ENCODE measurements around the gene PDE1C.
"Not testable (repeated sequence)": the region's sequence is repeated elsewhere in the genome, so short reads cannot be mapped to it uniquely, and the experiment has no call there.

PDE1C gene

DNA sequence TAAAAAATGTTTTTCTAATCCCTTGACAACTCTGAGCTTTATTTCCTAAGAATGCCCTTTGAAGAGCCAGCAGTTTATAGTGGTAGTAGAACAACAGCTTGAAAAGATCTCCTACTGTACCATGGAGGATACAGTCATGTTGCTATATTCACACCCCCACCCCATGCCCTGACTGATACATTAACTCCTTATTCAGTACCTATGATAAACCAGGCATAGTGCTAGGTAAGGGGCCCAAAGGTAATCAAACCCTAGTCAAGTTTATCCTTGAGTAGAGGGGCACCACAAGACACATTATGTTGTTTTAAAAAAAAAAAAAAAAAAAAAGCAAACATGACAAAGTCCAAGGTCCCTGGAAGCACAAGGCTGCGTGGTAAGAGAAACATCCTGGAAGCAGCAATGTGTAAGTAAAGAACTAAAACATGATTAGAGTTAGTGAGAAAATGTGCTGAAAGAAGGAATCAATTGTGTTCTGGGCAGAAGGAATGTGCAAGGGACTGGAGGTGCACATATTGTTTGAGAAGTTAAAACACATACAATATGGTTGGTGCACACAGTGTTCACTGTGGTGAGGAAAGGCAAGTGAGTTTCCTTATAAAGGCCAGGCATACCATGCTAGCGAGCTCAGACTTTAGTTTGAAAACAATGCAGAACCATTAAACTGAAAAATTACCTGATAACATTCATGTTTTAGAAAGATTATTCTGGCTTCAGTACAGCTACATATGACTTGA, 51.2 kb downstream of the PDE1C start:
- H3K9me3 Mint-ChIP-seq, result peaks cover 7% of the 10 kb centered on the region
- H3K4me3 Mint-ChIP-seq, result no peak overlapping the region
- H3K27ac Mint-ChIP-seq, result no peak overlapping the region
- H3K36me3 Mint-ChIP-seq (ENCODE audit: low read depth), result no peaks in the 10 kb centered on the region
- no peaks in the 10 kb centered on the region for H3K27me3 Mint-ChIP-seq (ENCODE audit: low read depth)
- no peaks in the 10 kb centered on the region for H3K4me1 Mint-ChIP-seq (ENCODE audit: low read depth)

DNA sequence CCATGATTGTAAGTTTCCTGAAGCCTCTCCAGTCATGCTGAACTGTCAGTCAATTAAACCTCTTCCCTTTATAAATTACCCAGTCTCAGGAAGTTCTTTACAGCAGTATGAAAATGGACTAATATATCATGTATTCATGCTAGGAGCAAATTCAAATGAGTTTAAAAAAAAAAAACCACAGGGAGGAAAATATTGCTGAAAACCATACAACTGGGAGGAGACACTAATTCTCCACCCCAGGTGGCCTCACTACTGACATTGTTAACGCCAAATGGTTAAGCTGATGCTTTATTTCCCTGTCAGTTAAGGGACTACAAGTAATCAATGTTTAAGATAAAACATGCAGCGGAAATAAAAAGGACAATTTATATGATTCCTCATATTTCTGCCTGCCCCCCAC, 55.1 kb downstream of the PDE1C start:
- Mint-ChIP-seq H3K27ac (no peak overlapping the region), H3K4me3 (no peak overlapping the region), H3K27me3 (ENCODE audit: low read depth) (no peaks in the 10 kb centered on the region), H3K9me3 (peaks cover 6% of the 10 kb centered on the region), H3K36me3 (ENCODE audit: low read depth) (no peaks in the 10 kb centered on the region), H3K4me1 (ENCODE audit: low read depth) (no peaks in the 10 kb centered on the region)

DNA sequence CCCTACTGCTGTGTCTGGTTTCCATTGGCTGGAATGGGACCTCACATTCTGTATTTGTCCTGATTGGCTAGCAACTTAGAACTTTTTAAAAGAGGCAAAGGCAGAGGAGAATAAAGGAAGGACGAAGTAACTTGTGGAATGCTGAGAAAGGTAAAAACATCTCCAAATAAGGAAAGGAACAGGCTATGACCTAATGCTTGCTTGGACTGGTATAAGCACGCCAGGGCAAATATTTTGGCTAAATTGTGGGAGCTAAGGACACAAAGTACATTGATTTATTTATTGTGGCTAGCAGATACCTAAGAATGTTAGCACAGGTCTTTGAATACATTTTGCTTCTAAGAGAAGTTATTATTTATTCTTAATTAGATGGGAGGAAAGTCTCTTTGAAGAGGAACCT, 56.7 kb downstream of the PDE1C start:
- not testable (repeated sequence) for H3K4me3 Mint-ChIP-seq; H3K27ac Mint-ChIP-seq; H3K4me1 Mint-ChIP-seq (ENCODE audit: low read depth); H3K27me3 Mint-ChIP-seq (ENCODE audit: low read depth); H3K9me3 Mint-ChIP-seq; H3K36me3 Mint-ChIP-seq (ENCODE audit: low read depth)

DNA sequence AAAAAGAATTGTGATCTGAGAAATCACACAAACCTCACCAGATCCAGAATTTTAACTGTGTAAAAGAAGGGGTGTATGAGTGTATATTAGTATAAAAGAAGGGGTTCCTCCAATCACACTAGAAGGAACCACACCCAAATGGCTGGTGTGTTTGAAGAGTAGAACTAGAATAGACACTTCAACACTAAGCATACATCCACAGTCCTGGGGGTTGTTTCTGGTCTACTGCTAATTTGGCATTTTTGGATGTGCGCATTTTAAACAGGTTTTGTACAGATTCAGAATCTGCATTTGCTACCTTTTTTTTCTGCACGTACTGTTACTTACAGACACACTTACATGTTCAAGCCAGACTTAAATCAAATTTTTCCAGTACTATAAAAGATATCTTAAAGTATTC, 64.6 kb downstream of the PDE1C start:
- H3K27me3 Mint-ChIP-seq (ENCODE audit: low read depth), result no peaks in the 10 kb centered on the region
- peaks cover 5% of the 10 kb centered on the region for H3K9me3 Mint-ChIP-seq
- H3K27ac Mint-ChIP-seq, result no peak overlapping the region
- H3K36me3 Mint-ChIP-seq (ENCODE audit: low read depth), result no peaks in the 10 kb centered on the region
- no peak overlapping the region for H3K4me3 Mint-ChIP-seq
- H3K4me1 Mint-ChIP-seq (ENCODE audit: low read depth), result no peaks in the 10 kb centered on the region

DNA sequence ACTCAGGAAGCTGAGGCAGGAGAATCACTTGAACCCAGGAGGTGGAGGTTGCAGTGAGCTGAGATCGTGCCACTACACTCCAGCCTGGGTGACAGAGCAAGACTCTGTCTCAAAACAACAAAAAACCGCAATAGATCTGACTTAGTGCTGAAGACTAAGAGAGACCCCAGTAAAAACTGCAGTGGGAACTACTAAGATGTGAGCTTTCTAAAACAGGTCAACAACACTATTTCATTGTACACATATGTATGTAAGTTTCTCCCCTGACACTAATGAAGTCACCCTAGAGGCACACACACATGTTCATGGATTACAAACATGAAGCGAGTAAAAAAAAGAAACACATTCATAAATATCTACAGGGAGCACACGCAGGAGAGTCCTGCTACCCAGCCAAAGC, 68.3 kb downstream of the PDE1C start:
- Mint-ChIP-seq H3K4me3 (no peak overlapping the region), H3K36me3 (ENCODE audit: low read depth) (no peaks in the 10 kb centered on the region), H3K27me3 (ENCODE audit: low read depth) (no peaks in the 10 kb centered on the region), H3K9me3 (peaks cover 11% of the 10 kb centered on the region), H3K27ac (no peak overlapping the region), H3K4me1 (ENCODE audit: low read depth) (no peaks in the 10 kb centered on the region)

DNA sequence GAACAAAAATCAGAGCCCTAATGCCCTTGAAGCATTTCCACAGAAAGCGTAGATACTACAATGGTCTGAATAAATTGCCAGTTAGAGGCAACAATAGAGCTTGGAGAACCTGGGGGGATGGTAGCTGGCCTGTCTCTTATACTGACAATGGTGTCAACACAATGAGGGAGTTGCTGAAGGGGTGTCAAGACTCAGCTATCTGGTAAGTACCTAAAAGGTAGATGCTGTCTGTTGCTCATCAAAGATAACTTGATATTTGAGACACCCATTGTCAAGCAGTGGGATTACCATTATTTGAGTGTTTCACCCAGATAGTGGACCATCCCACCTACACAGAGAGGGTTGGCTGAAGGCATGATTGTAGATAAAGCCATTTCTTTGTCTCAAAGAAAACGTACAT, 72.8 kb downstream of the PDE1C start:
- Mint-ChIP-seq H3K4me1 (ENCODE audit: low read depth) (no peaks in the 10 kb centered on the region), H3K27ac (no peak overlapping the region), H3K36me3 (ENCODE audit: low read depth) (no peaks in the 10 kb centered on the region), H3K4me3 (no peak overlapping the region), H3K9me3 (peaks cover 11% of the 10 kb centered on the region), H3K27me3 (ENCODE audit: low read depth) (no peaks in the 10 kb centered on the region)

DNA sequence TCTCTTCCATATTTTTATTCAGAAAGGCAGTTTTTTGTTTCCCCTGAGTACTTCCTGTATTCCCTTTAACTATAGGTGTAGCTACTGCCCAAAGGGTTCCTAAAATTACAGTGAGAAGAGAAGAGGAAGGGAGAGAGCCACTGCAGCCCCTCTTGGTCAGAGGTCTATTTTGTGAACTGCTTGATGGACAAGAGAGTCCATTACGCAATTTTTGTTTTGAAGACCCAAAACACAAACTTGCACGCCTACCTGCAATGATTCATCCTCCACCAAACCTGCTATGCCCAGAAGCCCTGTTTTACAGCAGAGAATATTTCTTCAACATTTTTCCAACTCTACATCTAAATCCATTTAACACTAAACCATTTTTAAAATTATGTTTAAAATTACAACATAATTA, 75.1 kb downstream of the PDE1C start:
- no peaks in the 10 kb centered on the region for H3K36me3 Mint-ChIP-seq (ENCODE audit: low read depth)
- H3K27me3 Mint-ChIP-seq (ENCODE audit: low read depth), result no peaks in the 10 kb centered on the region
- peaks cover 6% of the 10 kb centered on the region for H3K9me3 Mint-ChIP-seq
- no peak overlapping the region for H3K4me3 Mint-ChIP-seq
- H3K27ac Mint-ChIP-seq, result no peak overlapping the region
- no peaks in the 10 kb centered on the region for H3K4me1 Mint-ChIP-seq (ENCODE audit: low read depth)

DNA sequence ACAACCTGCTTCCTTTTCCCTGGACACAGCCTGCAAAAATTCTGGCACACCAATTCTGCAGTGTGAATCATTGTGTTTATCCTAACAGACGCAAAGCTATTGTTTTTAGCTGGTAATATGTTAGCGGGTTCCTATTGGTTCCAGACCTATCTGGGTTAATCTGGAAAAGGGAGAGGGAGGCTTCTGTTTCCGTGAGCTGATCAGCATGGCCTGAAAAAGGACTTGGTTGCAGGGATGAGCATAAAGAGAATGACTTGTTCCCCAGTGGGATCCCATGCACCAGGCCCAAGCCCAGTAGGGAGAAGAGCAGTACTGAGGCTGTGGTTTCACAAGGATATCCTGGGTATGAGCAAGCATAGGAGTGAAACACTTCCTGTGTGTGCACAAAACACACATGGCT, 78.4 kb downstream of the PDE1C start:
- H3K36me3 Mint-ChIP-seq (ENCODE audit: low read depth), result no peaks in the 10 kb centered on the region
- H3K9me3 Mint-ChIP-seq, result peaks cover 2% of the 10 kb centered on the region
- H3K4me1 Mint-ChIP-seq (ENCODE audit: low read depth), result no peaks in the 10 kb centered on the region
- no peak overlapping the region for H3K27ac Mint-ChIP-seq
- H3K27me3 Mint-ChIP-seq (ENCODE audit: low read depth), result no peaks in the 10 kb centered on the region
- H3K4me3 Mint-ChIP-seq, result no peak overlapping the region

DNA sequence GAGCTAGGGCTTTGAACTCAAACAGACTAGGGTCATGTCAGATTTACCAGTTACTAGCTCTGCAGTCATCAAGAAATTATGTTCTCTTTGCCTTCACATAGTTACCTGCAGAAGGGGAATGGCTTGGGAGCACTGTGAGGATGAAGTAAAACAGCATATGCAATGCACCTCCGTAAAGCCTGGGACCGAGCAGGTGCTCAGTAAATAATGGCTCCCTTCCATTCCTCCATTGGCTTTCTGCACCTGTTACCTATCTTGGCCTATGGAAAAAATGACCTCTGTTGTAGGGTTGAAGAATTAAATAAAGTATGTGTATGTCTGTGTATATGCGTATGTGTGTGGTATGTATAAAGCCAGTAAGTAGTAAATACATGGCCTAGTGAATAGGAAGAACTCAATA, 78.8 kb downstream of the PDE1C start:
- no peak overlapping the region for H3K4me3 Mint-ChIP-seq
- no peaks in the 10 kb centered on the region for H3K36me3 Mint-ChIP-seq (ENCODE audit: low read depth)
- H3K27me3 Mint-ChIP-seq (ENCODE audit: low read depth), result no peaks in the 10 kb centered on the region
- peaks cover 6% of the 10 kb centered on the region for H3K9me3 Mint-ChIP-seq
- H3K4me1 Mint-ChIP-seq (ENCODE audit: low read depth), result no peaks in the 10 kb centered on the region
- no peak overlapping the region for H3K27ac Mint-ChIP-seq

DNA sequence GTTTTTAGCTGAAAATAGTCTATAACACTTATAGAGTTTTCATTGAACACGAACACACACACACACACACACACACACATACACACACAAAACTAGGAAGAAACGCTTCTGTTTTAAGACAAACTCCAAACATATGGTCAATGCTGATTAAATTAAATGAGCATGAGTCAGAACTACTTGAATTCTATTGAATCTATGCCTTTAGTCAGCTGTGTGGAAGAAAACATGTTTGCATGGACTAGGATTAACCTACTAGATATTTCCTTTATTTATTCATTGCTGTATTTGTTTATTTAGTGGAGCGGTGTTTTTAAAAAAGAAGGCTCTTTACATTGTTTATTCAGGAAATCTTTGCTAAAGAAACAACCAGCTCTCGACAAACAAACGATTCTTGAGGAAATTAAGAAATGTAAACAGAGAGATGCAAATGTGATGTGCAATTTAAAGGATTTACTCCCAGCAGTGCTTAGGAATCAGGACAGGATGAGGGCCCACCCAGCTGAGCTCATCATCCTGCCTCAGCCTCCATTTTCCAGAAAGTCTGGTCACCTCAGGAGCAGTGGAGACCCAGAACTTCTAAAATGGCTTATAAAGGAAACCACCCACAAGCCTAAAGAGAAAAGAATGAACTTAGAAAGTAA, 83.2 kb downstream of the PDE1C start:
- H3K9me3 Mint-ChIP-seq, result peaks cover 32% of the 10 kb centered on the region
- no peak overlapping the region for H3K27ac Mint-ChIP-seq
- H3K4me1 Mint-ChIP-seq (ENCODE audit: low read depth), result no peaks in the 10 kb centered on the region
- no peaks in the 10 kb centered on the region for H3K27me3 Mint-ChIP-seq (ENCODE audit: low read depth)
- H3K36me3 Mint-ChIP-seq (ENCODE audit: low read depth), result no peaks in the 10 kb centered on the region
- H3K4me3 Mint-ChIP-seq, result no peak overlapping the region

DNA sequence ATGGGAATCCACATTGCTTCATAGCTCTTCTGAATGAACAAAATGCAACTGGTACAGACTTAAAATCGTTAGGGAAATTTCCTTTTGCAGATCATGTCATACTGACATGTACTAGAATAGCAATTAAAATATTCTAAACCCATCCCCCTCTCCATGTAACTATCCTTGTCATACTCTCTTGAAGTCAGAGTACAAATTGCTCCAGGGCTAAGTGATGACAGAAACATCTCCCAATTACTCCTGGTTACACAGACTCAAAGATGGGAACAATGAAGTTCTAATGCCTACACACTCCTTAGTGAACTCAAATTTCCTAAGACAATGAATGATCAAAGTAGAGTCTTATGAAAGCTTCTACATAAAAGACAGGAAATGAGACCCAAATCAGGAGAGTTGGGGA, 87.2 kb downstream of the PDE1C start:
- no peaks in the 10 kb centered on the region for H3K27me3 Mint-ChIP-seq (ENCODE audit: low read depth)
- peaks cover 36% of the 10 kb centered on the region for H3K9me3 Mint-ChIP-seq
- no peaks in the 10 kb centered on the region for H3K4me1 Mint-ChIP-seq (ENCODE audit: low read depth)
- H3K4me3 Mint-ChIP-seq, result no peak overlapping the region
- no peaks in the 10 kb centered on the region for H3K36me3 Mint-ChIP-seq (ENCODE audit: low read depth)
- H3K27ac Mint-ChIP-seq, result no peak overlapping the region

DNA sequence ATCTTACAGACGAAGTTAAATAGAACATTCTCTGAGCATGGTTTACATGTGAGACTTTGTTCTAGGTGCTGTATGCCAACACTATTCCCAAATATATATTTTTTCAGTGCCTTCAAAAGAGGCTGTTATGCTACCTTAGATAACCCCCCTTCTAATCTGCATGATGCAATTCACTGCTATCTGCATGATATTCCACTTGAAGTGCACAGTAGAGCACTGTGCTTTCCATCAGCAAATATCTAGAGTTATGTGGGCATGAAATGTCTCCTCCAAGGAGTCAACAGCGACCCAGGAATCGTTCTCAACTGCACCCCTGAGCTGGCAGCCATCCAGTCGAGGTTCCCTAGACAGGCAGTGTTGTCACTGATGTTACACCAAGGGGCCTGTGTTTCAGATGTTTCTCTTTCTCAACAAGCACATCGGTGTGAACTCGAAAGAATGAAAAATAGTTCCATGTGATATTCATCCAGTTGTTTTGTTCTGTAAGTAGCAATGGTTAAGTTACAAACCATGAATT, 88.3 kb downstream of the PDE1C start:
- Mint-ChIP-seq H3K9me3 (peaks cover 35% of the 10 kb centered on the region), H3K27ac (no peak overlapping the region), H3K4me1 (ENCODE audit: low read depth) (no peaks in the 10 kb centered on the region), H3K27me3 (ENCODE audit: low read depth) (no peaks in the 10 kb centered on the region), H3K4me3 (no peak overlapping the region), H3K36me3 (ENCODE audit: low read depth) (no peaks in the 10 kb centered on the region)

DNA sequence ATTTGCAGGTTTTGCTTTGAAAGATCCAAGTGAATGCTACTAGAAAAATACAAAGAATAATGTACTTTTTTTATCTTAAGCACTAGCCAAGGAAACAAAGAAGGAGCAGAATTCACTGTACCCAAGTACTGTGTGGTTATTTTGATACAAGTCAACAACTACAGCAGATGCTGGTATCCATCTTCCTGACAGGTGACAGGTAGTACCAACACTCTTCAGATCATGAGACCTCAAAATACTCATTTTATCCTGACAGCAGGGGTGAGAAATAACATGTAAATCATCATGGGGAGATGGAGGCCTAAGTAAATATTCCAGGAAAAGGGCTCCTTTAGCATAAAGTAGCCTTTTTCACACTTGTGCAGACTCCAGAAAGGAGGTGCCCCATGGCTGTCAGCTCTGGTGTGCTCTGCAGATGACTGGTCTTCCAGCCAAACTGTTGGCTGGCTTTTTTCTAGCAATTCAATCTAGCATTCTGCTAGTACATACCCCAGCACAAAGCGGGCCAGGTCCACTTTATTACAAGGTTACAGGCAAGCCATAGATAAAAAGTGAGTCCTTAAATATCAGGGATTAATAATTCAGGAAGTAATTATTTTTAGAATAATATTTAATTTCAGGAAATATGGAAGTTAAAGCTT, 90.4 kb downstream of the PDE1C start:
- no peaks in the 10 kb centered on the region for H3K27me3 Mint-ChIP-seq (ENCODE audit: low read depth)
- H3K36me3 Mint-ChIP-seq (ENCODE audit: low read depth), result no peaks in the 10 kb centered on the region
- H3K9me3 Mint-ChIP-seq, result peaks cover 19% of the 10 kb centered on the region
- no peak overlapping the region for H3K27ac Mint-ChIP-seq
- H3K4me3 Mint-ChIP-seq, result no peak overlapping the region
- no peaks in the 10 kb centered on the region for H3K4me1 Mint-ChIP-seq (ENCODE audit: low read depth)

DNA sequence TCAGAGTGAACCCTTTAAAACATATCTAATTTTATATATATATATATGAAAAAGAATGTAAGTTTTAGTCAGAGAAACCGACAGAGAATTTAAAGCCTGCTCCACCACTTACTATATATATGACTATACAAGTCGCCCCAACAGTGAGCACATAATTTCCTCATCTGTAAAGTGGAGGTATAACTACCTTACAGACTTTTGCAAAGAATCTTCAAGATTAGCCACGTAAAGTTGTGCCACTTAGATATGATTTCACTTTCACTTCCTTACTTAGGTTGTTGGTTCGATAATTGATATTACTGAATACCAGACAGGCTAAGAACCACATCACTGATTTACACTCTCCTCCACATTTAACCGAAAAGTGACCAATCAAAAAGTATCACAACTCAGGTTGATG, 94.7 kb downstream of the PDE1C start:
- Mint-ChIP-seq H3K4me1 (ENCODE audit: low read depth) (no peaks in the 10 kb centered on the region), H3K4me3 (no peak overlapping the region), H3K27ac (no peak overlapping the region), H3K27me3 (ENCODE audit: low read depth) (no peaks in the 10 kb centered on the region), H3K9me3 (peaks cover under 1% of the 10 kb centered on the region), H3K36me3 (ENCODE audit: low read depth) (no peaks in the 10 kb centered on the region)

DNA sequence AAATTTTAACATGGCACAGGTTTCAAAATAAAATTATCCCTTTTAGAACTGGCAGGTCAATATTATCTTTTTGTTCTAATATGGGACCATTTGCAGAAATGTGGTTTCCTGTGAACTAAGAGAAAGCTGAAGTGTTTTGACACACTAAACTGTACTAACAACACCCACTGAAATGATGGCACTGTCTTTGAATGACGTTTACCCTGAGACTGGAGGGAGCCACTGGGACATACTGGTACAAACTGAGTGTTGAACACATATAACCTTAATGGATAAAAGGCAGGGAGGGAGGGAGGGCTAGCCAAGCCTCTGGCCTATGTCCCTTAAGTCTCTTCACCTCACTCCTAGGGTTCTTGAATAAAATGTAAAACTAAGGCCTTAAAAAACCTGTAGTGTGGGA, 95.9 kb downstream of the PDE1C start:
- no peaks in the 10 kb centered on the region for H3K36me3 Mint-ChIP-seq (ENCODE audit: low read depth)
- H3K4me1 Mint-ChIP-seq (ENCODE audit: low read depth), result no peaks in the 10 kb centered on the region
- H3K4me3 Mint-ChIP-seq, result no peak overlapping the region
- no peak overlapping the region for H3K27ac Mint-ChIP-seq
- H3K9me3 Mint-ChIP-seq, result no peaks in the 10 kb centered on the region
- no peaks in the 10 kb centered on the region for H3K27me3 Mint-ChIP-seq (ENCODE audit: low read depth)
